A549 (cell line): Measurements from ENCODE around the gene XIRP1. TPM values are rescaled to one million over a fixed set of nuclear protein-coding genes. Genes with fewer than 3 reads are reported as not detected.

Source experiments
- ATAC-seq, 2 experiments: fragments of 200-7000 bp in 1 of 2; fragments of >200 bp in 1 of 2; cut with Nextera tagmentation in 1 of 2; cut with Tn5 transposase in 1 of 2; 3 replicates each; pipeline versions ENCODE4 v1.8.0 to v1.9.1; 2018 to 2020; ENCODE audit warnings: mild to moderate bottlenecking in 1 of 2, moderate library complexity in 1 of 2
- CTCF ChIA-PET: fragments of 300-600 bp; sonication (Branson Sonifier 250); formaldehyde crosslinking; extraction: SDS; loops from one replicate; lab custom pipeline; 2021; ENCODE audit warnings: antibody characterized with exemption, inconsistent platforms; lab: Yijun Ruan, JAX
- POLR2A ChIA-PET: fragments of 350-600 bp; formaldehyde crosslinking; extraction: SDS; loops from one replicate; lab custom pipeline; 2021; ENCODE audit warnings: antibody characterized with exemption, inconsistent platforms; lab: Yijun Ruan, JAX
- DNase-seq, 2 experiments: peaks; one replicate each; pipeline versions ENCODE4 v3.0.0 to v3.0.0-alpha.2; 2011 to 2016; ENCODE audit warnings: low read depth in 1 of 2, low spot score in 1 of 2
- FAIRE-seq: peaks from 2 replicates; lab custom pipeline; 2011; peaks lifted over from hg19 to GRCh38; lab: Jason Lieb, UNC
- H3K27ac ChIP-seq, 2 experiments: fragments of >200 bp; sonication (Bioruptor Twin); formaldehyde crosslinking; 3 replicates each; pipeline ENCODE4 v1.5.1; 2016 to 2017
- H3K4me1 ChIP-seq: fragments of >200 bp; sonication (Bioruptor Twin); formaldehyde crosslinking; 3 replicates; pipeline ENCODE4 v1.6.1; 2016
- H3K4me2 ChIP-seq: fragments of >200 bp; sonication (Bioruptor Twin); formaldehyde crosslinking; 3 replicates; pipeline ENCODE4 v1.6.1; 2016
- H3K4me3 ChIP-seq: fragments of >200 bp; sonication (Bioruptor Twin); formaldehyde crosslinking; 3 replicates; pipeline ENCODE4 v1.5.1; 2016
- H3K9me3 ChIP-seq: fragments of >200 bp; sonication (Bioruptor Twin); formaldehyde crosslinking; 3 replicates; pipeline ENCODE4 v1.6.1; 2016
- BCL3 ChIP-seq: fragments of >200 bp; sonication (Bioruptor Twin); formaldehyde crosslinking; IDR thresholded peaks from 3 replicates; pipeline ENCODE4 v1.6.1; 2016
- BHLHE40 ChIP-seq: IDR thresholded peaks from 2 replicates; pipeline ENCODE4 v1.6.1; 2012; ENCODE audit warnings: low read depth, low read length, inconsistent platforms
- CBX8 ChIP-seq: fragments of 200-600 bp; sonication (generic); IDR thresholded peaks from 2 replicates; pipeline ENCODE4 v1.6.1; 2016
- ELK1 ChIP-seq: fragments of 150-350 bp; IDR thresholded peaks from 2 replicates; pipeline ENCODE4 v1.6.1; 2014; ENCODE audit warnings: low read depth, mild to moderate bottlenecking, low read length
- FOSB ChIP-seq: fragments of 250-450 bp; sonication (Bioruptor Pico); IDR thresholded peaks from 2 replicates; pipeline ENCODE4 v1.5.0; 2020; ENCODE audit warnings: mild to moderate bottlenecking, moderate library complexity
- FOSL2 ChIP-seq, 2 experiments: fragments of 450-650 bp in 1 of 2; fragments of >200 bp in 1 of 2; sonication (Bioruptor Twin) in 1 of 2; formaldehyde crosslinking; IDR thresholded peaks; 2 replicates each; pipeline versions ENCODE4 v1.5.0 to v1.6.1; 2016 to 2020; ENCODE audit warnings: mild to moderate bottlenecking in 1 of 2, moderate library complexity in 1 of 2
- HES2 ChIP-seq: fragments of >200 bp; sonication (Bioruptor Twin); formaldehyde crosslinking; IDR thresholded peaks from 2 replicates; pipeline ENCODE4 v1.6.1; 2016
- HOXA7 ChIP-seq: fragments of 250-450 bp; sonication (Bioruptor Pico); IDR thresholded peaks from 2 replicates; pipeline ENCODE4 v1.5.0; 2020; ENCODE audit warnings: mild to moderate bottlenecking, moderate library complexity
- HOXB13 ChIP-seq: fragments of 250-450 bp; sonication (Bioruptor Pico); IDR thresholded peaks from 2 replicates; pipeline ENCODE4 v1.5.0; 2020; ENCODE audit warnings: low read depth, mild to moderate bottlenecking, moderate library complexity
- HOXB5 ChIP-seq: fragments of 250-450 bp; sonication (Bioruptor Pico); IDR thresholded peaks from 2 replicates; pipeline ENCODE4 v1.5.0; 2020; ENCODE audit warnings: mild to moderate bottlenecking, moderate library complexity
- MYC ChIP-seq: IDR thresholded peaks from 2 replicates; pipeline ENCODE4 v1.6.1; 2012; ENCODE audit warnings: mild to moderate bottlenecking, inconsistent platforms, low read length, improper control_type of control experiment, borderline replicate concordance
- NFE2L2 ChIP-seq: fragments of 150-350 bp; conservative IDR thresholded peaks from 2 replicates; pipeline ENCODE4 v1.6.1; 2014; ENCODE audit warnings: low read length
- NR3C1 ChIP-seq: fragments of >200 bp; sonication (Bioruptor Twin); formaldehyde crosslinking; IDR thresholded peaks from 3 replicates; pipeline ENCODE4 v1.6.1; 2017
- PHF8 ChIP-seq: fragments of 200-600 bp; sonication (generic); IDR thresholded peaks from 2 replicates; pipeline ENCODE4 v1.6.1; 2016; ENCODE audit warnings: low read depth, mild to moderate bottlenecking, antibody characterized with exemption, moderate library complexity, borderline replicate concordance
- RARB ChIP-seq: fragments of 250-450 bp; sonication (Bioruptor Pico); IDR thresholded peaks from 2 replicates; pipeline ENCODE4 v1.8.0; 2021; ENCODE audit warnings: mild to moderate bottlenecking, moderate library complexity
- RNF2 ChIP-seq: fragments of 200-600 bp; sonication (generic); IDR thresholded peaks from 2 replicates; pipeline ENCODE4 v1.6.1; 2016; ENCODE audit warnings: low read depth, mild to moderate bottlenecking, antibody characterized with exemption, moderate library complexity, borderline replicate concordance
- TFCP2L1 ChIP-seq: fragments of 250-450 bp; sonication (Bioruptor Pico); IDR thresholded peaks from 2 replicates; pipeline ENCODE4 v1.5.0; 2021; ENCODE audit warnings: mild to moderate bottlenecking
- TP53 ChIP-seq: fragments of 250-450 bp; sonication (Bioruptor Pico); IDR thresholded peaks from 2 replicates; pipeline ENCODE4 v1.5.0; 2021; ENCODE audit warnings: mild to moderate bottlenecking, moderate library complexity
- ZC3H11A ChIP-seq: fragments of 450-650 bp; IDR thresholded peaks from 2 replicates; pipeline ENCODE4 v1.6.1; 2014; ENCODE audit warnings: antibody characterized with exemption, mild to moderate bottlenecking
- WGBS: methylation state at CpG from one replicate; pipeline ENCODE4 v1.1.6; 2017; ENCODE audit errors: missing lambda C conversion rate; 5-methylcytosine and 5-hydroxymethylcytosine counted together
- polyA plus RNA-seq, 4 experiments: library from polyadenylated mRNA; depleted of rRNA in 3 of 4; stranded (reverse); fragments of >200 nt; fragmentation: RNase III in 1 of 4; extraction: RNeasy Plus Mini Kit Qiagen cat#74134 plus additional on column Dnase treatment in 1 of 4; gene quantifications; 2 replicates in 3 of 4; 3 replicates in 1 of 4; pipeline ENCODE4 v1.2.3, GENCODE V29; 2011 to 2017
- TF ChIP-seq, protein P1 (sequence below): fragments of 250-450 bp; sonication (Bioruptor Pico); IDR thresholded peaks from 2 replicates; pipeline ENCODE4 v1.5.0; 2021; ENCODE audit warnings: mild to moderate bottlenecking, moderate library complexity, borderline replicate concordance

XIRP1 gene
- polyA plus RNA-seq, 2 of the 4 experiments (the other 2 are of a cell fraction) = not detected

DNA sequence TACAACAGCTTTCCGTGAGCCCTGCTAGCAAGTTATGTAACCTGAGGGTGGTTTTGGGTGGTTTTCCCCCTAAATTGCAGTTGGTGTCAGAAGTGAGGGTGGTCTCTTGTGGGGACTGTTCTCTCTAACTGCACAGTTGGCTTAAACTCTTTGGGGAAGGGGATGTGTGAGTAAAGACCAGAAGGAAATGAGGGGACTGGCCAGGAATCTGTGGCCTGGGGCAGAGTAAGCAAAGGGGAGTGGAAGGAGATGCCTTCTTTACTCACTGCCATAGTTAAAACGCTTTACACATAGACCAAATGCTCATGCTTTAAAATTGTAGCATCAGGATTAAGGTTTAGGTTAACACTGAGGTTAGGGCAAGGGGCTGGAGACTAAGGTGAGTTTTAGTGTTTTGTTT lies 21.2 kb upstream of the XIRP1 start:
- DNase-seq = no peak
- TF ChIP-seq HES2 (no peak), BHLHE40 (no peak), ELK1 (no peak), FOSL2 (IDR thresholded peaks at IDR 0.05) (no peak), FOSL2 (CRISPR knock-in tag; IDR thresholded peaks at IDR 0.05) (no peak), HOXB13 (no peak)
- no peak overlapping the region for H3K4me2 ChIP-seq
- CTCF ChIA-PET = interaction anchor here (1.1 to 5.9 kb wide), 2 partner anchors 24 to 75 kb away, joined by 6 to 40 read pairs; no protein-coding TSS in a partner anchor
- POLR2A ChIA-PET = no interaction called here
- H3K9me3 ChIP-seq = no peaks in the 10 kb centered on the region
- ATAC-seq = no peak
- no peaks in the 10 kb centered on the region for H3K4me1 ChIP-seq
- no peak for FAIRE-seq
- H3K4me3 ChIP-seq = no peak overlapping the region
- 33% methylated on average over 2 of the region's 2 CpGs for WGBS
- H3K27ac ChIP-seq = no peak overlapping the region

DNA sequence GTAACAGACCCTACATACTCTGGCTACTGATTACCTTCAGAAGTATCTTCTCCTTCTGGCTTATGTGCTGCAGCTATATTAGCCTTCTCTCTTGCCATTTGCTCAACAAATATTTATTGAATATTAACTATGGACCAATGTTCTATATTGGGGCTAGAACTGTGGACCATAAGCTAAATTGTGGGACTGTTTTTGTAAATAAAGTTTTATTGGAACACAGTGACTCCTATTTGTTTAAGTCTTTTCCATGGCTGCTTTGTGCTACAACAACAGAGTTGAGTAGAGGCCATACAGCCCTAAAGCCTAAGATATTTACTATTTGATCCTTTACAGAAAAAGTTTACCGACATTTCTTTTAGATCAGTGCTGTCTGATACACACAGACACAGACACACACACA lies 20.3 kb upstream of the XIRP1 start:
- WGBS = 71% methylated on average over 1 of the region's 1 CpG
- no peak overlapping the region for H3K4me2 ChIP-seq
- FAIRE-seq = no peak
- ChIA-PET CTCF (interaction anchor here (1.1 to 5.9 kb wide), 3 partner anchors 22 to 76 kb away, joined by 3 to 40 read pairs (median 6); no protein-coding TSS in a partner anchor), POLR2A (no interaction called here)
- no peak for TF ChIP-seq CBX8
- no peak for TF ChIP-seq NR3C1
- no peak for TF ChIP-seq HOXA7 (CRISPR knock-in tag)
- TF ChIP-seq ZC3H11A = no peak
- no peak for TF ChIP-seq TFCP2L1
- no peak for TF ChIP-seq PHF8
- no peak for TF ChIP-seq TP53 (CRISPR knock-in tag)
- TF ChIP-seq BCL3 = no peak
- TF ChIP-seq HOXB5 (CRISPR knock-in tag) = no peak
- TF ChIP-seq, protein P1, sequence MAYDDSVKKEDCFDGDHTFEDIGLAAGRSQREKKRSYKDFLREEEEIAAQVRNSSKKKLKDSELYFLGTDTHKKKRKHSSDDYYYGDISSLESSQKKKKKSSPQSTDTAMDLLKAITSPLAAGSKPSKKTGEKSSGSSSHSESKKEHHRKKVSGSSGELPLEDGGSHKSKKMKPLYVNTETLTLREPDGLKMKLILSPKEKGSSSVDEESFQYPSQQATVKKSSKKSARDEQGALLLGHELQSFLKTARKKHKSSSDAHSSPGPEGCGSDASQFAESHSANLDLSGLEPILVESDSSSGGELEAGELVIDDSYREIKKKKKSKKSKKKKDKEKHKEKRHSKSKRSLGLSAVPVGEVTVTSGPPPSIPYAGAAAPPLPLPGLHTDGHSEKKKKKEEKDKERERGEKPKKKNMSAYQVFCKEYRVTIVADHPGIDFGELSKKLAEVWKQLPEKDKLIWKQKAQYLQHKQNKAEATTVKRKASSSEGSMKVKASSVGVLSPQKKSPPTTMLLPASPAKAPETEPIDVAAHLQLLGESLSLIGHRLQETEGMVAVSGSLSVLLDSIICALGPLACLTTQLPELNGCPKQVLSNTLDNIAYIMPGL (CRISPR knock-in tag) = no peak
- no peak for TF ChIP-seq MYC
- TF ChIP-seq RNF2 = no peak
- no peak for TF ChIP-seq RARB (CRISPR knock-in tag)
- TF ChIP-seq FOSB (CRISPR knock-in tag) = no peak
- no peak for TF ChIP-seq NFE2L2
- H3K27ac ChIP-seq = no peak overlapping the region
- no peaks in the 10 kb centered on the region for H3K4me1 ChIP-seq
- H3K9me3 ChIP-seq = no peaks in the 10 kb centered on the region
- no peak for DNase-seq
- no peak overlapping the region for H3K4me3 ChIP-seq
- ATAC-seq = no peak
